Hematopoietic multipotent progenitor cell treated with erythropoietin and hydrocortisone succinate and interleukin-3 and kit ligand, for 17 days (in vitro differentiated cells): ENCODE measurements around the gene HIC1.

Source experiments
- DNase-seq: peaks from one replicate; pipeline ENCODE4 v3.0.0-alpha.2; 2015; ENCODE audit warnings: low spot score

HIC1 gene

DNA sequence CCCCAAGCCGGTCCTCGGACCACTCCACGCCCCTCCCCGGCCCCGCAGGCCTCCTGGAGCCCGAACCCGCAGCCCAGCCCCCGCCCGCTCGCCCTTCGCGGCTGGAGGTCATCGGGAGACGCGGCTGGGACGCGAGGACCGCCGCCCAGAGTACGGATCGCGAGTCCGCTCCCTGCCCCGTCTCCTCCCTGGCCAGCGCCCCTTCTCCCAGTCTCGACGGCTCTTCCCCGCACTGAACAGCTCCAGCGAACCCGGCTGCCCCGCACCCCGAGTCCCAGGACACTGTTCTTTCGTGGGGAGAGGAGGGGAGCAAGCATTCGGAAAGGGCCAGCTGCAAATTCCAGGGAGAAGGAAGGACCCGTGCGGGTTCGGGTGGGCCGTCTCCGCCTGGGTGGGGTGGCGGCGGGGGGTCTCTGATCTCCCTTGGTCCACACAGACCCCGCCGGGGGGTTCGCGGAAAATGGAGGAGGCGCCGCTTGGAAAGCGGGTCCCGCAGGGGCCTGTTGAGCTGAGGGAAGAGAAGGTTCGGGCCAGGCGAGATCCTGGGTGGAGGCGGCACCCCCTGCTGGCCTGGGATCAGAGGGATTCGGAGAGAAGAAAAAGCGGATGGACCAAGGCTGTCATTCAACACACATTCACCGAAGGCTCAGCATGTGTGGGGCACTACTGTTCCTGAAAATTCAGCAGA, 29.1 kb upstream of the HIC1 start:
- no peak for DNase-seq

DNA sequence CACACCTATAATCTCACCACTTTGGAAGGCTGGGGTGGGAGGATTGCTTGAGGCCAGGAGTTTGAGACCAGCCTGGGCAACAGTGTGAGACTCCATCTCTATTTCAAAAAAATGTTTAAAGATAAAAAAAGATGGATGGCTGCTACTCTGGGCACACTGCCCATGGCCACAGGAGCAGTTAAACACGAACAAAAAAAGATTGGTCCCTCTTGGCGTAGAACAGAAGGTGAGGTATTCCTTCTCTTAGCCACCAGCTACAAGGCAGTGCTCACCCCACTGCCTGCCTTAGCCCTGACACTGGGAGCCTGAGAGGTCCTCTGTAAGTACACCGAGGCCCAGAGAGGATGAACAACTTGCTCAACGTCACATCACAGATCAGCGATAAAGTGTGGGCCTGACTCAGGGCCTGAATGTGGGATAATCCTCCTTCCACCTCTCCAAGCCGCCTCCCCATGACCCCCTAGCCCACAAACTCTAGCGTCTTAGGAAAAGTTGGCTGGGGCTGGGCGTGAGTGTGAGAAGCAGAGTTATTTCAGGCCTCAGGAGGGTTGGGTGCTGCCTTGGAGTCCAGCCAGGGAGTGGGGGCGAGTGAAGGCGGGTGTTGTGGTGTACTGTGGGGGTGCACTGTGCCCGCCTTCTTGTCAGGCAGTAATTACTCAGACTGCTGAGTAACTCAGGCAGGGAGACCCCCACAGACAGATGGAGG, 27.2 kb upstream of the HIC1 start:
- DNase-seq: no peak

DNA sequence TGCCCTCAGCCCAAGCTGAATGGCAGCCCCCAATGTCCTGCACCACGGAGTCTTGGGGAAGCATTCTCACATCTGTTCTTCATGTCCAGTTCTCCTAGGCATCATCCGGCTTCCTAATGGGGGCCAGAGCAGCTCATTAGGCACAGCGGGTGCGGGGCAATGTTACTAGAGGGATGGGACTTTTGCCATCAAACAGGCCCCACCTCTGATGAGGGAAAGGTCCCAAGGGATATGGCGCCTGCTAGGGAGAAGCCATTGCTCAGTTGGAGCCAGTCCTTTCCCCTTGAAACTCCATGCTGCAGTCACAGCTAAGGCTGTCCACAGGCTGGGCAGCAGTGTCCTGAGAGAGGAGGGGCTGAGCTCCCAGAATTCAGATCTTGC, 26.7 kb upstream of the HIC1 start:
- DNase-seq: no peak

DNA sequence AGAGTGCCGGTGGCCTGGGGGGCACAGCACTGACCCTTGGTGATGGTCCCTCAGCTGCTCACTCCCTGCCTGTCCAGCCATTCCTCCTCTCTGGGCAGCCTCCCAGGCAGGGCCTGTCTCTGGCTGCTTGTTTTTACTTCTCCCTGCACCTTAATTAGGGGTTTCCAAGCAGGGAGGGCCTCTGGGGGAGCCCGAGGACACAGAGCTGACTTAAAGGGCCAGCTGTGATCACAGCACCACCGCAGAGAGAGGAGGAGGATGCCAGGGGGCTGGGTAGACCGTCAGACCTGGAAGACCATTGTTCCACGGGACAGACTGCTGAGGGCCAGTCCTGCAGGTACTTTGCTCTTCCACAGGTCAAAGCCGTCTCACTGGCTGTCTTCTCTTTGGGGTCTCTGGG, 26.2 kb upstream of the HIC1 start:
- DNase-seq: no peak

DNA sequence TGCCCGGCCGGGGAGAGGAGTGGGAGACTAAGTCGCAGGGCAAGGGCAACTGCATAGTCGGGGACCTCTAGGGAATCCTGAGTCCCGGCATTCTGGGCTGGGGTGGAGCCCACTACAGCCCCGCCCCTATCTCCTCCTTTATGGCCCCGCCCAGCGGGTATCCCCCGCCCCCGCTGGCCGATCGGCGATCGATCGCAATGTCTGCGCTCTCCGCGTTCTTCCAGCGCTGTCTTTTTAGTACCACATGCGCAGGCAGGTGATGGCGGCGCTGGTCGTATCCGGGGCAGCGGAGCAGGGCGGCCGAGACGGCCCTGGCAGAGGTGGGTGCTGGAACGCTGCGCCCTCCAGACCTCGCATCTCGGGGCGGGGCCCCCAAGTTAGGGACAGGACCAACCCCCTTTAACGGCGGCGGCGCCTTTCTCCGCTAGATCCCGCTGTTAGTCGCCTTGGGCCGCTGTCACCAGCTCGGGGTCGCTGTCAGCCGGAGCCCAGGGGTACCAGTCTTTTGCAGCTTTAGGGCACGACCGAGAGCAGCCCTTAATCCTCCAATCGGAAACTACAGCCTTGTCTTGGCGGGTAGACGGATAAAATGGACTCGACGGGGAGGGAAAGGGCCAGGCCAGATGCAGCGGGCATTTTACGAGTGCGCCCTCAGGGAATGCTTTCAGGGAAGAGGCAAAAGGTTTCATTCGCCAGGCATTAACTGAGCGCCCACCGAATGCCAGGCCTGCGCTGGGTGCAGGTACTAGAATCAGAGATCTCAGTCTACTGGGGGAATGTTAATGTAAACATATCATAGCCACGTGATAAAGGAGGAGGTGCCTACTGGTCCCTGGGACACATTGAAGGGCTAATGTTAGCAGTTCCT, 24.8 kb upstream of the HIC1 start, which contains the start of gene DPH1:
TSS of gene DPH1 (plus strand) at position 243 of the 868 bp plus-strand sequence. CDS start at position 260, 17 bp downstream.
- peak; percentile 92 for DNase-seq

DNA sequence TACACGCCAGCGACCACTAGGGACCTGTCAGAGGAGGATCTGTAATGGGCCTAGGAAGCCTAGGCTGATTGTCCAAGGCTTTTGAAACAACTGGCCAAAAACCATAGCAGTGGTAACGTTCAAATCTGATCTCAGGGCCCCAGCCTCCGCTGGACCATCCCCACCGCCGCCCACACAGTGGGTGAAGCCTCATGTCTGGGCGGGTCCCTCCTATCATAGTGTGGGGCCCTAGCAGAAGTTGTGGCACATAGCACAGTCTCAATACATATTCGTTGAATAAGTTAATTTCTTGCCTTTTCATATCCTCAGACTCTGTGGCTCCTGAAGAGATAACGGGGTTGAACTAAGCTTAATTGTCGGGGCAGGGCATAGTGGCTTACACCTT, 24.1 kb upstream of the HIC1 start:
- no peak for DNase-seq

DNA sequence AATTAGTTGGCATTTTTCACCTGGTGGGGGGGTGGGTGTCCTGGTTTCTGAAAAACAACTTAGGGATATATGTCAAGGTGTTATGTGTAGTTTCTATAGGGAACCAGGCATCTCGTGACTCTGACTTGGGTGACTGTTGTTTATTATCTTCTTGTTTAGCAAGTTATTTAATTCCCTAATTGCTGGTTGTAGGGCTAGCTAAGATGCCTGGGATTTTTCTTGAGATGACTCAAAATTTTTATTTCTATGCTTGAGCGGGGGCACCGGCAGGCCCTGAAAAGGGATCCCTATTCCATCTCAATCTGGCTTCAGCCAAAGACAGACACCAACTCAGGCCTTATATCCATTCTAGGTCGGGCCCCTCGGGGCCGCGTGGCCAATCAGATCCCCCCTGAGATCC, 21.8 kb upstream of the HIC1 start:
- DNase-seq: no peak

DNA sequence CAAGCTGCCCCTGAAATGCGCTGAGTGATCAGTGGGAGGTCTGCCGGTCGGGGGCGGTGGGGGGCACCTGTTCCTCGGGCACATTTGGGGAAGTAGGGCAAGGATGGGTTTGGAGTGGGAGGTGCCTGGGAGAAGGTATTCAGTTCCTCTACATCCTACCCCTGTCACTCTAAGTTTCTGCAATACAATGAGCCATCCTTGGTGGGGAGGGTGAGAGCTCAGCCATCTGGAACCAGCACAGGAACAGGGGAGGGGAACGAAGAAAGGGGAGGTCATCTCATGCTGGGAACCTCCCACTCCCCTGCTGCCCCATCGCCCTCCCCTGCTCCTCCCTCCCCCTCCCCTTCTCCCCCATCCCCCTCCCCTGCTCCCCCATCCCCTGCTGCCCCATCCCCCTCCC, 20.7 kb upstream of the HIC1 start:
- no peak for DNase-seq

DNA sequence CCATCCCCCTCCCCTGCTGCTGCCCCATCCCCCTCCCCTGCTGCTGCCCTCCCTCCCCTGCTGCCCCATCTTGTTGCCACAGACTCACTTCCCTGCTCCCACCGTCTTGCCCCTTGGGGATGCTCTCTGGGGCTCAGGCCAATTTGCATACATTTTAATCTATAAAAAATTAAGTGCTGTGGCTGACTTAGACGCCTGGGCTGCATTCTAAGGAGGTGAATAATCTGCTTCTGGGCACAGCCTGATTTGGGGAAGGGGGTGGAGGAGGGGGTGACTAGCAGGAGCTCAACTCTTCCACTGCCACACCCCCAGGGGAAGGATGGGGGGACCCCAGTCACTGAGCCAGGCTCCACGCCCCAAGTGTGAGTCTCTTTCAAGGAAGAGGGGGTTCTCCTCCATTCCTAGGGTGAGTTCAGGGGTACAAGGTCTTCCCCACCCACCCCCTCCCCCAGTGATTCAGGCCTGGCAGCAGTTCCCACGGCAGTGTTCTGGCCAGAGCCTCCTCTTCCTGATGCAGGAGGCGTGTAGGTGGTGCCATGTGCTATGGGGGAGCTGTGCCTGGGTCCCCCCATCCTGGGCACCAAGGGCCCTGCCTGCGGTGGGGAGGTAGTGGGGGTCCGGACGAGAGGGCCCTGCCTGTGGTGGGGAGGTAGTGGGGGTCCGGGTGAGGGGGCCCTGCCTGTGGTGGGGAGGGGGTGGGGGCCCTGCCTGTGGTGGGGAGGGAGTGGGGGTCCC, 19.9 kb upstream of the HIC1 start:
- no peak for DNase-seq

DNA sequence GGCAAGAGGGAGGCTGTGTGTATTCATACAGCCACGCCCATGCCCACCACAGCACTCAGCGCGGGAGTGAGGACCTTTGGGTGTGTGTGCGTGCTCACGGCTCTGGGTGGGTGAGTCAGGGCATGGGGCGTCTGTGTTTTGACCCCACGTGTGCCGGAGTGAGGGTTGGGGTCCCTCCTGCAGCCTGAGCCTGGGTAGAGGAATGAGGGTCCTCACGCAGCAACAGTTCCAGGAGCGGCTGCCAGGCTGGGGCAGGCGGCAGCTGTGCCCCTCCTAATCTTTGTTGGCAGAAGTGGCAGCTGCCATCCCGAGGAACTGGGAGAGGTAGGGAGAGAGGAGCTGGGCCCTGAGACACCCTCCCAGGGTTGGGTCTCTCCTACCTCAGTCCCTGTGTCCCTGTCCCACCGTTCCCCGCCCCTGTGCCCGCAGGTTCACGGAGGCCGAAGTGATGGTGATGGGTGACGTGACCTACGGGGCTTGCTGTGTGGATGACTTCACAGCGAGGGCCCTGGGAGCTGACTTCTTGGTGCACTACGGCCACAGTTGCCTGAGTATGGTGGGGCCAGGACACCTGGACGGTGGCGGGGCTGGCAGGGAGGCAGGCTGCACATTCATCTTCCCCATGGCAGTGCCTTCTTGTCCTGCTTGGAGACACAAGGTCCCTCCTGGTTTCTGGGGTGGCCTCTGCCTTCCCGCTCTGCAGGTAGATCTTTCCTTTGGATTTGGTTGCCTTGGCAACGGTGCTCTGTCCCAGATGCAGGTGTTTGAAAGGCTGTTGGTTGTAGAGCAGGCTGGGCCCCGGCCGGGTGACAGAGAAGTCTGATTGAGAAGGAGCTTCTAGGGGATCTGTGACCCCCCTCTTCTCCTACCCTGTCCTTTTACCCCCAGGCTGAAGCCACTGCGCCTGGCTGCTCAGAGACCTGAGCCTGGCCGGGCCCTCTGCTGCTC, 19.1 kb upstream of the HIC1 start:
- DNase-seq: no peak

DNA sequence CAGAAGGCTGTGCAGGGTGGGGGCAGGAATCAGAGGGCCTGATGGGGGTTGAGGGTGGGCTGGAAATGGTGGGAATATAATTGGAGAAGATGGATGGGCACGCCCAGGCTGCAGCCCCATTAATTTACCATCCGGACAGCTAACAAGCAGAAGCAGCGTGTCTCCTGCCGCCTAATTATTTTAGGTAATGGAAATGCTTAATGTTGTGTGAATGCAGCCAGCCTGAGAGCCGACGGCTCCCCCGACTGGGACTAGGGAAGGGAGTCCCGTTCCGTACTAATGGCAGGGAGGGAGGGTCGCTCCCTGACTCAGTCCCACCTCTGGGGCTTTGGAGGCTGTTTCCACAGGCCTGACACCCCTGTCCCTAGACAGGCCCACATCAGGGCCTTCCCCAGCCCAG, 17.7 kb upstream of the HIC1 start:
- DNase-seq: no peak

DNA sequence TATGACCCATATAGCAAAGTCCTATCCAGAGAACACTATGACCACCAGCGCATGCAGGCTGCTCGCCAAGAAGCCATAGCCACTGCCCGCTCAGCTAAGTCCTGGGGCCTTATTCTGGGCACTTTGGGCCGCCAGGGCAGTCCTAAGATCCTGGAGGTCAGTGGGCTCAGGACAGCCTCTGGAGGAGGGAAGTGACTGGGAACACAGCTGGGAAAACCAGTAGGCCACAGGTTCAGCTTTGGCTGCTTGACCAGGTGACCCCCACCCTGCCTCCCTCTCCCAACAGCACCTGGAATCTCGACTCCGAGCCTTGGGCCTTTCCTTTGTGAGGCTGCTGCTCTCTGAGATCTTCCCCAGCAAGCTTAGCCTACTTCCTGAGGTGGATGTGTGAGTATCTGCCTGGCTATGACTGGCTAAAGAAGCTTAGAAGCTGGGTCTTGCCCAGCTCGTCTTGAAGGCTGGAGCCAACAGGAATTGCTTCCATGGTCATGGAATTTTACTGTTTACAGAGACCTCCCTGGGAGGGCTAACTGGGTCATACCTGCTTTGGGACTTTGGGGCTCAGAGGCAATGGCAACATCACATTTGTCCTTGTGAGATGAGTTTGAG, 14.6 kb upstream of the HIC1 start:
- DNase-seq: no peak

DNA sequence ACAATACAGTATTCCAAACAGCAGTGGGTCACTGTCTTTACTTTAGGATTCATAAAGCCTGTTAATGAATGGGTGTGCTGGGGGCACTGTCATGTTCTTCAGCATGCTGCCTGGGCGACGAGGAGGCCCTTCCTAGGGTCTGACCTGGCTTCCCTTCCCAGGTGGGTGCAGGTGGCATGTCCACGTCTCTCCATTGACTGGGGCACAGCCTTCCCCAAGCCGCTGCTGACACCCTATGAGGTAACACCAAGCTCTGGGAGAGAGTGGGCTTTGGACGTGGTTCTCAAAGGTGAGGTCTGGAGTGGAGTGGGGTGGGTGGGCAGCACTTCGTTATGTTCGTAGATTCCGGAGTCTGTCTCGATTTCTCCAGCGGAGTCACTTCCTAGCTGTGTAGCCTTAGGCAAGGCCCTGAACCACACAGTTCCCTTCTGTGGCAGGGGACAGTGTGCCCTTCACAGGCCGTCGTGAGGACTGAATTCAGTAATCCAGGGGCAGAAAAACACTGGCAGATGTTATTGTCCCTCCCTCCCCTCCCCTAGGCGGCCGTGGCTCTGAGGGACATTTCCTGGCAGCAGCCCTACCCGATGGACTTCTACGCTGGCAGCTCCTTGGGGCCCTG, 13.9 kb upstream of the HIC1 start:
- DNase-seq: no peak

DNA sequence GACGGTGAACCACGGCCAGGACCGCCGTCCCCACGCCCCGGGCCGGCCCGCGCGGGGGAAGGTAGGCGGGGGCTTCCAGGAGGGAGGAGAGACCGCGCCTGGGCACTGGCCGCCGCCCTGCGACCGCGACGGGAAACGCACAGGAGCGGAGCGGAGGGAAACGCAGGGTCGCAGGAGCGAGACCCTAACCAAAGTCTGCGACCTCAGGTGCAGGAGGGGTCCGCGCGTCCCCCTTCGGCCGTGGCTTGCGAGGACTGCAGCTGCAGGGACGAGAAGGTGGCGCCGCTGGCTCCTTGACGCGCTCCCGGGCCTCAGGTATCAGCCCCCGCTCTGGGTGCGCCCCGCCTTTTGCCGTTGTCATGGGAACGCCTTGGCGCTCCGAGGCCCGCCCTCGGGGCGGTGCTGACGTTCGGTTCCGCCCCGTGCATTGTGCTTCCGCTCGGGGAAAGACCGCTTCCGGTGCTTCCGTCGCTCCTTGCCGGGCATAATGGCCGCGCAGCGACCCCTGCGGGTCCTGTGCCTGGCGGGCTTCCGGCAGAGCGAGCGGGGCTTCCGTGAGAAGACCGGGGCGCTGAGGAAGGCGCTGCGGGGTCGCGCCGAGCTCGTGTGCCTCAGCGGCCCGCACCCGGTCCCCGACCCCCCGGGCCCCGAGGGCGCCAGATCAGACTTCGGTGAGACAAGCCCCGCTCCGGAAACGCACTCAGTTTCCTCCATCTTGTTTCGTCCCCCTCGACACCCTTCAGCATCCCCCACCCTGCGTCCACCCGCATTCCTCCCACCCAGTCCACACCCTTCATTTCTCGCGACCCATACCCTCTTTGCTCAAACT, 13.1 kb upstream of the HIC1 start, which contains the start of gene OVCA2:
TSS of gene OVCA2 (plus strand) at position 462 of the 829 bp plus-strand sequence. CDS start at position 488, 26 bp downstream.
- peak; percentile 99 for DNase-seq

DNA sequence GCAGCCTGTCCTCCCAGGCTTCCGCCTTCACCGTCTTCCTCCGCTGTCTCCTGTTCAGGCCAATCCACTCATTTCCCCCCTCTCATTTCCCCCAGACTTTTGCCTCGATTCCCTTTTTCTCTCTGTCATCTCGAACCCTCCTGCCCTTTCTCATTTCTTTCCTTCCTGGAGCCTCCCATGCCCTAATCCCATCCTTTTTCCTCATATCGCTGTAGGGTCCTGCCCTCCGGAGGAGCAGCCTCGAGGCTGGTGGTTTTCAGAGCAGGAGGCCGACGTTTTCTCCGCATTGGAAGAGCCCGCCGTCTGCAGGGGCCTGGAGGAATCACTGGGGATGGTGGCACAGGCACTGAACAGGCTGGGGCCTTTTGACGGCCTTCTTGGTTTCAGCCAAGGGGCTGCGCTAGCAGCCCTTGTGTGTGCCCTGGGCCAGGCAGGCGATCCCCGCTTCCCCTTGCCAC, 12.5 kb upstream of the HIC1 start:
- no peak for DNase-seq

DNA sequence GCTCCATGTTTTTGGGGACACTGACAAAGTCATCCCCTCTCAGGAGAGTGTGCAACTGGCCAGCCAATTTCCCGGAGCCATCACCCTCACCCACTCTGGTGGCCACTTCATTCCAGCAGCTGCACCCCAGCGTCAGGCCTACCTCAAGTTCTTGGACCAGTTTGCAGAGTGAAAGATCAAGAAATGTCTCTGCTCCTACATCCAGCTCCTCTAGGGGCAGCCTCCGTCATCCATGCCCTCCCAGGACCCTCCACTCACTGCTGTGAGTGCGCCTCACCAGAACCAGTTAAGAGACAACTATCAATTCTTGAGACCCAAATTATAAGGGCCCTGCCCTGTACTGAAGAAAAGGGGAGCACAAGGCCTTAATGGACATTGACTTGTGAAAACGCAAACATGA, 12.0 kb upstream of the HIC1 start:
- no peak for DNase-seq

DNA sequence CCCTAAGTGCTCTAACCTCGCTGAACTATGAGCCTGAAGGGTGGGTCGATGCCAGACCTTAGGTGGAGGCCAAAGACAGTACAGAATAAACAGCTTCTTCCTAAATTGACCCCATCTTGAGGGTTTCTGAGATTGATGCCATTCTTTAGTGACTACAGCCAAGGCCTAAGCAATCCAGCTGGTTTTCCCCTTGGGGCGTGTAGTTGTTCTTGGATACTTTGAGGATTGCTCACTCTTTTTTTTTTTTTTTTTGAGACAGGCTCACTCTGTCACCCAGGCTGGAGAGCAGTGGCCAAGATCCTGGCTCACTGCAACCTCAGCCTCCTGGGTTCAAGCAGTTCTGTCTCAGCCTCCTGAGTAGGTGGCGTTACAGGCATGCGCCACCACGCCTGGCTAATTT, 11.1 kb upstream of the HIC1 start:
- no peak for DNase-seq

DNA sequence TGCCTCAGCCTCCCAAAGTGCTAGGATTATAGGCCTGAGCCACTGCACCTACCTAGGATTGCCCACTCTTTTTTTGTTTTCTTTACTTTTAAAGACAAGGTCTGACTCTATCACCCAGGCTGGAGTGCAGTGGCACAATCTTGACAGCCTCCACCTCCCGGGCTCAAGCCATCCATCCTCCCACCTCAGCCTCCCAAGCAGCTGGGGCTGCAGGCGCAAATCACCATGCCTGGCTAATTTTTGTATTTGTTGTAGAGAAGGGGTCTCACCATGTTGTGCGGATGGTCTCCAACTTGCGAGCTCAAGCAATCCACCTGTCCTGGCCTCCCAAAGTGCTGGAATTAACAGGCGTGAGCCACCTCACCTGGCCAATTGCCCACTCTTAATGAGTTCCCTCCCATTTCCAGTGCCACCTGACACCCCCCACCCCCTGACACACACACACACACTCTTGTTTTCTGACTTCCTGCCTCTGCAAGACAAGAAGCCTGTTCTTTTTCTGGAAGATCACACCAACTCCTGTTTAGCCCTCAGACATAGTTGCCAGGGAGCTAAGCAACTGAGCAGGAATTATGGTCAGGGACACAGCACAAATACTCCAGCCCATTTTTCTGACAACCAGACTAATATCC, 10.5 kb upstream of the HIC1 start:
- no peak for DNase-seq

DNA sequence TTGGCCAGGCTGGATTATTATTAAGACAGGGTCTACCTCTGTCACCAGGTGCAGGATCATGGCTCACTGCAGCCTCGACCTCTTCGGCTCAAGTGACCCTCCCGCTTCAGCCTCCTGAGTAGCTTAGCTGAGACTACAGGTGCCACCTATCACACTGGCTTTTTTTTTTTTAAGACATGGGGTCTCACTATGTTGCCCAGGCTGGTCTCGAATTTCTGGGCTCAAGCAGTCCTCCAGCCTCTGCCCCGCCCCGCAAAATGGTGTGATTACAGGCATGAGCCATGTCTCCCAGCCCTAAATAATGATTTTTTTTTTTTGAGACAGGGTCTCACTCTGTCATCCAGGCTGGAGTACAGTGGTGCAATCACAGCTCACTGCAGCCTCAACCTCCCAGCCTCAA, 7.3 kb upstream of the HIC1 start:
- no peak for DNase-seq
